HepG2 (cell line): ENCODE measurements around the gene CCDC83. TPM values are rescaled to one million over a fixed set of nuclear protein-coding genes. Genes with fewer than 3 reads are reported as not detected.
A peak's percentile ranks its signal among the peaks of the same experiment; 100 is the strongest.

Experiments used
- BRCA1 ChIP-seq: sonication (generic); formaldehyde crosslinking; IDR thresholded peaks from 2 replicates; pipeline ENCODE4 v1.4.0; 2020; ENCODE audit warnings: missing genetic modification reagents
- CAMTA2 ChIP-seq: sonication (generic); formaldehyde crosslinking; IDR thresholded peaks from 2 replicates; pipeline ENCODE4 v1.4.0; 2020; ENCODE audit warnings: mild to moderate bottlenecking, missing genetic modification reagents, borderline replicate concordance
- CREB1 ChIP-seq, 2 experiments: fragments of 450-650 bp in 1 of 2; IDR thresholded peaks; 2 replicates each; pipeline ENCODE4 v1.6.1; 2016 to 2017; ENCODE audit warnings: control low read depth in 1 of 2, mild to moderate bottlenecking in 1 of 2, missing compliant biosample characterization in 1 of 2, missing genetic modification characterization in 1 of 2
- HMGXB3 ChIP-seq: sonication (generic); formaldehyde crosslinking; IDR thresholded peaks from 2 replicates; pipeline ENCODE4 v1.4.0; 2020; ENCODE audit warnings: missing genetic modification reagents, borderline replicate concordance
- MED1 ChIP-seq: sonication (generic); formaldehyde crosslinking; IDR thresholded peaks from 2 replicates; pipeline ENCODE4 v1.4.0; 2020; ENCODE audit warnings: missing genetic modification reagents
- MED13 ChIP-seq: sonication (generic); formaldehyde crosslinking; IDR thresholded peaks from 2 replicates; pipeline ENCODE4 v1.5.0; 2020; ENCODE audit warnings: missing genetic modification reagents
- SP140L ChIP-seq: sonication (generic); formaldehyde crosslinking; IDR thresholded peaks from 2 replicates; pipeline ENCODE4 v1.4.0; 2020; ENCODE audit warnings: missing genetic modification reagents, borderline replicate concordance
- STAG1 ChIP-seq: sonication (generic); formaldehyde crosslinking; IDR thresholded peaks from 2 replicates; pipeline ENCODE4 v1.4.0; 2020; ENCODE audit warnings: missing genetic modification reagents
- XBP1 ChIP-seq: sonication (generic); formaldehyde crosslinking; IDR thresholded peaks from 2 replicates; pipeline ENCODE4 v1.5.0; 2020; ENCODE audit warnings: missing genetic modification reagents
- ZFP1 ChIP-seq: IDR thresholded peaks from 2 replicates; pipeline ENCODE4 v1.6.1; 2016
- ZFP91 ChIP-seq: sonication (generic); formaldehyde crosslinking; IDR thresholded peaks from 2 replicates; pipeline ENCODE4 v1.9.0; 2022; ENCODE audit warnings: missing genetic modification reagents, mild to moderate bottlenecking, borderline replicate concordance
- ZNF3 ChIP-seq: IDR thresholded peaks from 2 replicates; pipeline ENCODE4 v1.7.0; 2017; ENCODE audit warnings: inconsistent platforms
- ZSCAN22 ChIP-seq: sonication (generic); formaldehyde crosslinking; IDR thresholded peaks from 2 replicates; pipeline ENCODE4 v1.4.0; 2020; ENCODE audit warnings: mild to moderate bottlenecking, missing genetic modification reagents
- polyA plus RNA-seq, 8 experiments: library from polyadenylated mRNA; depleted of rRNA in 3 of 8; stranded (reverse) in 7 of 8; unstranded in 1 of 8; fragments of >200 nt; fragmentation: Illumina TruSeq in 4 of 8; extraction: Trizol in 4 of 8; gene quantifications; 2 replicates each; pipeline versions ENCODE4 v1.2.1 to v1.2.3, GENCODE V29; 2011 to 2016; ENCODE audit warnings: low read depth in 4 of 8, missing spikeins in 1 of 8, mixed read lengths in 1 of 8; ENCODE audit not compliant: insufficient read depth in 1 of 8
- total RNA-seq, 5 experiments: library from RNA; depleted of rRNA; stranded (reverse); fragments of >200 nt; fragmentation: Illumina TruSeq; extraction: Trizol; gene quantifications; 2 replicates each; pipeline ENCODE4 v1.2.3, GENCODE V29; 2016; ENCODE audit warnings: low read depth in 1 of 5
- TF ChIP-seq, protein P1 (sequence below): sonication (generic); formaldehyde crosslinking; IDR thresholded peaks from 2 replicates; pipeline ENCODE4 v1.5.1; 2020; ENCODE audit warnings: missing genetic modification reagents, mild to moderate bottlenecking, borderline replicate concordance
- TF ChIP-seq, protein P2 (sequence below): sonication (generic); formaldehyde crosslinking; IDR thresholded peaks from 2 replicates; pipeline ENCODE4 v1.8.1; 2023; ENCODE audit warnings: mild to moderate bottlenecking, missing genetic modification reagents
- TF ChIP-seq, protein P3 (sequence below): sonication (generic); formaldehyde crosslinking; IDR thresholded peaks from 2 replicates; pipeline ENCODE4 v1.4.0; 2020; ENCODE audit warnings: missing genetic modification reagents
- TF ChIP-seq, protein P4 (sequence below): IDR thresholded peaks from 2 replicates; pipeline ENCODE4 v1.6.1; 2016
- TF ChIP-seq, protein P5 (sequence below): IDR thresholded peaks from 2 replicates; pipeline ENCODE4 v1.6.1; 2016; ENCODE audit warnings: control low read depth

CCDC83 gene
- total and polyA plus RNA-seq, 2 of the 13 experiments (the other 11 are each of a cell fraction or from before 2014, with no cell fraction given) = not detected

DNA sequence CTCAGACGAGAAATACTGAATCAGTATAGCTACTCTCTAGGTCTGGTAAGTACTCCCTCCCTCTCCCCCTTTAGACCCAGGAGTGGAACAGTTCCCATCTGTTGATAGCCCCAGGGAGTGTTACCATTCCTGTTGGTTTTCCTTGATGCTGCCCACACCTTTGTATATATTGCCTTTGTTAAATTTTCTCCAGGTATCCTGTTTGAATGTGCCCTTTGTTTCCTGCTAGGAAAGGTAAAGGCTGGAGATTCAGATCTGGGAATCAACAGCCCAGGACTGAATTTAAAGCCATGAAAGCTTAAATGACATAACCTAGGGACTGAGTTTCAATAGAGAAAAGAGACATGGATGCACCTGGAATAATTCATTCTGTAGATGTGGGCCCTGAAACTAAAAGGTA, 68.3 kb downstream of the CCDC83 start (continued):
- TF ChIP-seq HMGXB3 (CRISPR knock-in tag) = no peak
- no peak for TF ChIP-seq SP140L (CRISPR knock-in tag)
- TF ChIP-seq STAG1 (CRISPR knock-in tag) = no peak
- TF ChIP-seq CAMTA2 (CRISPR knock-in tag) = no peak
- no peak for TF ChIP-seq BRCA1 (CRISPR knock-in tag)
- TF ChIP-seq XBP1 (CRISPR knock-in tag) = no peak
- TF ChIP-seq, protein P1, sequence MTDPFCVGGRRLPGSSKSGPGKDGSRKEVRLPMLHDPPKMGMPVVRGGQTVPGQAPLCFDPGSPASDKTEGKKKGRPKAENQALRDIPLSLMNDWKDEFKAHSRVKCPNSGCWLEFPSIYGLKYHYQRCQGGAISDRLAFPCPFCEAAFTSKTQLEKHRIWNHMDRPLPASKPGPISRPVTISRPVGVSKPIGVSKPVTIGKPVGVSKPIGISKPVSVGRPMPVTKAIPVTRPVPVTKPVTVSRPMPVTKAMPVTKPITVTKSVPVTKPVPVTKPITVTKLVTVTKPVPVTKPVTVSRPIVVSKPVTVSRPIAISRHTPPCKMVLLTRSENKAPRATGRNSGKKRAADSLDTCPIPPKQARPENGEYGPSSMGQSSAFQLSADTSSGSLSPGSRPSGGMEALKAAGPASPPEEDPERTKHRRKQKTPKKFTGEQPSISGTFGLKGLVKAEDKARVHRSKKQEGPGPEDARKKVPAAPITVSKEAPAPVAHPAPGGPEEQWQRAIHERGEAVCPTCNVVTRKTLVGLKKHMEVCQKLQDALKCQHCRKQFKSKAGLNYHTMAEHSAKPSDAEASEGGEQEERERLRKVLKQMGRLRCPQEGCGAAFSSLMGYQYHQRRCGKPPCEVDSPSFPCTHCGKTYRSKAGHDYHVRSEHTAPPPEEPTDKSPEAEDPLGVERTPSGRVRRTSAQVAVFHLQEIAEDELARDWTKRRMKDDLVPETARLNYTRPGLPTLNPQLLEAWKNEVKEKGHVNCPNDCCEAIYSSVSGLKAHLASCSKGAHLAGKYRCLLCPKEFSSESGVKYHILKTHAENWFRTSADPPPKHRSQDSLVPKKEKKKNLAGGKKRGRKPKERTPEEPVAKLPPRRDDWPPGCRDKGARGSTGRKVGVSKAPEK = no peak
- TF ChIP-seq, protein P2, sequence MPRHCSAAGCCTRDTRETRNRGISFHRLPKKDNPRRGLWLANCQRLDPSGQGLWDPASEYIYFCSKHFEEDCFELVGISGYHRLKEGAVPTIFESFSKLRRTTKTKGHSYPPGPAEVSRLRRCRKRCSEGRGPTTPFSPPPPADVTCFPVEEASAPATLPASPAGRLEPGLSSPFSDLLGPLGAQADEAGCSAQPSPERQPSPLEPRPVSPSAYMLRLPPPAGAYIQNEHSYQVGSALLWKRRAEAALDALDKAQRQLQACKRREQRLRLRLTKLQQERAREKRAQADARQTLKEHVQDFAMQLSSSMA (CRISPR knock-in tag) = no peak
- TF ChIP-seq, protein P3, sequence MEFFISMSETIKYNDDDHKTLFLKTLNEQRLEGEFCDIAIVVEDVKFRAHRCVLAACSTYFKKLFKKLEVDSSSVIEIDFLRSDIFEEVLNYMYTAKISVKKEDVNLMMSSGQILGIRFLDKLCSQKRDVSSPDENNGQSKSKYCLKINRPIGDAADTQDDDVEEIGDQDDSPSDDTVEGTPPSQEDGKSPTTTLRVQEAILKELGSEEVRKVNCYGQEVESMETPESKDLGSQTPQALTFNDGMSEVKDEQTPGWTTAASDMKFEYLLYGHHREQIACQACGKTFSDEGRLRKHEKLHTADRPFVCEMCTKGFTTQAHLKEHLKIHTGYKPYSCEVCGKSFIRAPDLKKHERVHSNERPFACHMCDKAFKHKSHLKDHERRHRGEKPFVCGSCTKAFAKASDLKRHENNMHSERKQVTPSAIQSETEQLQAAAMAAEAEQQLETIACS = no peak
- TF ChIP-seq CREB1 (IDR thresholded peaks at IDR 0.05) = no peak
- peak; percentile 68 for TF ChIP-seq CREB1 (CRISPR knock-in tag; IDR thresholded peaks at IDR 0.05)
- TF ChIP-seq ZFP1 = peak; percentile 62; the same call in 1 of the 2 replicates
- no peak for TF ChIP-seq ZSCAN22 (CRISPR knock-in tag)
- TF ChIP-seq, protein P4, sequence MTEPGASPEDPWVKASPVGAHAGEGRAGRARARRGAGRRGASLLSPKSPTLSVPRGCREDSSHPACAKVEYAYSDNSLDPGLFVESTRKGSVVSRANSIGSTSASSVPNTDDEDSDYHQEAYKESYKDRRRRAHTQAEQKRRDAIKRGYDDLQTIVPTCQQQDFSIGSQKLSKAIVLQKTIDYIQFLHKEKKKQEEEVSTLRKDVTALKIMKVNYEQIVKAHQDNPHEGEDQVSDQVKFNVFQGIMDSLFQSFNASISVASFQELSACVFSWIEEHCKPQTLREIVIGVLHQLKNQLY (CRISPR knock-in tag) = no peak; the same call in 1 of the 2 replicates
- TF ChIP-seq ZNF3 (CRISPR knock-in tag) = no peak
- TF ChIP-seq, protein P5, sequence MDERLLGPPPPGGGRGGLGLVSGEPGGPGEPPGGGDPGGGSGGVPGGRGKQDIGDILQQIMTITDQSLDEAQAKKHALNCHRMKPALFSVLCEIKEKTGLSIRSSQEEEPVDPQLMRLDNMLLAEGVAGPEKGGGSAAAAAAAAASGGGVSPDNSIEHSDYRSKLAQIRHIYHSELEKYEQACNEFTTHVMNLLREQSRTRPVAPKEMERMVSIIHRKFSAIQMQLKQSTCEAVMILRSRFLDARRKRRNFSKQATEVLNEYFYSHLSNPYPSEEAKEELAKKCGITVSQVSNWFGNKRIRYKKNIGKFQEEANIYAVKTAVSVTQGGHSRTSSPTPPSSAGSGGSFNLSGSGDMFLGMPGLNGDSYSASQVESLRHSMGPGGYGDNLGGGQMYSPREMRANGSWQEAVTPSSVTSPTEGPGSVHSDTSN (CRISPR knock-in tag) = no peak
- peak; percentile 97 for TF ChIP-seq MED1
- TF ChIP-seq MED13 (CRISPR knock-in tag) = peak; percentile 79
- no peak for TF ChIP-seq ZFP91 (CRISPR knock-in tag)
